HepG2 (cell line): ENCODE data around the gene OR1F1. TPM values are rescaled to one million over a fixed set of nuclear protein-coding genes. Genes with fewer than 3 reads are reported as not detected.

Experiments
- BORCS8-MEF2B ChIP-seq: sonication (generic); formaldehyde crosslinking; IDR thresholded peaks from 2 replicates; pipeline ENCODE4 v1.8.0; 2022; ENCODE audit warnings: mild to moderate bottlenecking, missing genetic modification reagents
- HNF4G ChIP-seq, 2 experiments: sonication (generic) in 1 of 2; formaldehyde crosslinking in 1 of 2; IDR thresholded peaks; 2 replicates each; pipeline versions ENCODE4 v1.4.0 to v1.6.1; 2011 to 2020; ENCODE audit warnings: borderline replicate concordance in 2 of 2, low read depth in 2 of 2, mild to moderate bottlenecking in 2 of 2, low read length in 1 of 2, missing genetic modification reagents in 1 of 2, moderate library complexity in 1 of 2
- KAT8 ChIP-seq: IDR thresholded peaks from 2 replicates; pipeline ENCODE4 v1.6.1; 2016; ENCODE audit warnings: missing genetic modification reagents, missing compliant biosample characterization
- KLF9 ChIP-seq: IDR thresholded peaks from 2 replicates; pipeline ENCODE4 v1.6.1; 2016; ENCODE audit warnings: low read depth
- MAFF ChIP-seq: IDR thresholded peaks from 2 replicates; pipeline ENCODE4 v1.6.1; 2011; ENCODE audit warnings: low read depth, low read length, improper control_type of control experiment
- MYC ChIP-seq: sonication (generic); formaldehyde crosslinking; IDR thresholded peaks from 2 replicates; pipeline ENCODE4 v1.9.0; 2021; ENCODE audit warnings: missing genetic modification reagents, borderline replicate concordance
- PHF5A ChIP-seq: IDR thresholded peaks from one replicate; pipeline ENCODE4 v1.6.1; 2018; ENCODE audit warnings: low read depth, missing genetic modification reagents; ENCODE audit not compliant: unreplicated experiment
- PHF8 ChIP-seq: sonication (generic); formaldehyde crosslinking; IDR thresholded peaks from 2 replicates; pipeline ENCODE4 v1.5.0; 2020; ENCODE audit warnings: missing genetic modification reagents
- TBX3 ChIP-seq: fragments of 450-650 bp; IDR thresholded peaks from 2 replicates; pipeline ENCODE4 v1.6.1; 2017; ENCODE audit warnings: antibody characterized with exemption, mild to moderate bottlenecking, inconsistent platforms, borderline replicate concordance
- TEAD3 ChIP-seq: optimal IDR thresholded peaks from 2 replicates; pipeline ENCODE3; 2016; ENCODE audit warnings: borderline replicate concordance
- ZC3H13 ChIP-seq: sonication (generic); formaldehyde crosslinking; IDR thresholded peaks from 2 replicates; pipeline ENCODE4 v1.8.1; 2023; ENCODE audit warnings: mild to moderate bottlenecking, missing genetic modification reagents, moderate library complexity
- ZNF317 ChIP-seq: sonication (generic); formaldehyde crosslinking; IDR thresholded peaks from 2 replicates; pipeline ENCODE4 v1.5.0; 2020; ENCODE audit warnings: mild to moderate bottlenecking, missing genetic modification reagents
- ZNF326 ChIP-seq: sonication (generic); formaldehyde crosslinking; IDR thresholded peaks from 2 replicates; pipeline ENCODE4 v1.4.0; 2020; ENCODE audit warnings: missing genetic modification reagents, borderline replicate concordance
- ZNF367 ChIP-seq: sonication (generic); formaldehyde crosslinking; IDR thresholded peaks from 2 replicates; pipeline ENCODE4 v1.4.0; 2020; ENCODE audit warnings: missing genetic modification reagents, borderline replicate concordance
- ZNF468 ChIP-seq: sonication (generic); formaldehyde crosslinking; IDR thresholded peaks from 2 replicates; pipeline ENCODE4 v1.8.0; 2022; ENCODE audit warnings: mild to moderate bottlenecking, moderate library complexity, missing genetic modification reagents
- ZNF556 ChIP-seq: sonication (generic); formaldehyde crosslinking; IDR thresholded peaks from 2 replicates; pipeline ENCODE4 v1.4.0; 2020; ENCODE audit warnings: mild to moderate bottlenecking, missing genetic modification reagents, borderline replicate concordance
- polyA plus RNA-seq, 8 experiments: library from polyadenylated mRNA; depleted of rRNA in 3 of 8; stranded (reverse) in 7 of 8; unstranded in 1 of 8; fragments of >200 nt; fragmentation: Illumina TruSeq in 4 of 8; extraction: Trizol in 4 of 8; gene quantifications; 2 replicates each; pipeline versions ENCODE4 v1.2.1 to v1.2.3, GENCODE V29; 2011 to 2016; ENCODE audit warnings: low read depth in 4 of 8, missing spikeins in 1 of 8, mixed read lengths in 1 of 8; ENCODE audit not compliant: insufficient read depth in 1 of 8
- total RNA-seq, 5 experiments: library from RNA; depleted of rRNA; stranded (reverse); fragments of >200 nt; fragmentation: Illumina TruSeq; extraction: Trizol; gene quantifications; 2 replicates each; pipeline ENCODE4 v1.2.3, GENCODE V29; 2016; ENCODE audit warnings: low read depth in 1 of 5
- TF ChIP-seq, protein P1 (sequence below): sonication (generic); formaldehyde crosslinking; IDR thresholded peaks from 2 replicates; pipeline ENCODE4 v1.9.0; 2022; ENCODE audit warnings: low read depth, missing genetic modification reagents
- TF ChIP-seq, protein P2 (sequence below): sonication (generic); formaldehyde crosslinking; IDR thresholded peaks from 2 replicates; pipeline ENCODE4 v1.4.0; 2020; ENCODE audit warnings: low read depth, missing genetic modification reagents
- TF ChIP-seq, protein P3 (sequence below): fragments of 450-650 bp; IDR thresholded peaks from 2 replicates; pipeline ENCODE4 v1.6.1; 2017
- TF ChIP-seq, protein P4 (sequence below): sonication (generic); formaldehyde crosslinking; IDR thresholded peaks from 2 replicates; pipeline ENCODE4 v1.4.0; 2020; ENCODE audit warnings: mild to moderate bottlenecking, missing genetic modification reagents, borderline replicate concordance

The OR1F1 gene
- total and polyA plus RNA-seq, 2 of the 13 experiments (the other 11 are each of a cell fraction or from before 2014, with no cell fraction given): 0.90 TPM; not detected in 1

DNA sequence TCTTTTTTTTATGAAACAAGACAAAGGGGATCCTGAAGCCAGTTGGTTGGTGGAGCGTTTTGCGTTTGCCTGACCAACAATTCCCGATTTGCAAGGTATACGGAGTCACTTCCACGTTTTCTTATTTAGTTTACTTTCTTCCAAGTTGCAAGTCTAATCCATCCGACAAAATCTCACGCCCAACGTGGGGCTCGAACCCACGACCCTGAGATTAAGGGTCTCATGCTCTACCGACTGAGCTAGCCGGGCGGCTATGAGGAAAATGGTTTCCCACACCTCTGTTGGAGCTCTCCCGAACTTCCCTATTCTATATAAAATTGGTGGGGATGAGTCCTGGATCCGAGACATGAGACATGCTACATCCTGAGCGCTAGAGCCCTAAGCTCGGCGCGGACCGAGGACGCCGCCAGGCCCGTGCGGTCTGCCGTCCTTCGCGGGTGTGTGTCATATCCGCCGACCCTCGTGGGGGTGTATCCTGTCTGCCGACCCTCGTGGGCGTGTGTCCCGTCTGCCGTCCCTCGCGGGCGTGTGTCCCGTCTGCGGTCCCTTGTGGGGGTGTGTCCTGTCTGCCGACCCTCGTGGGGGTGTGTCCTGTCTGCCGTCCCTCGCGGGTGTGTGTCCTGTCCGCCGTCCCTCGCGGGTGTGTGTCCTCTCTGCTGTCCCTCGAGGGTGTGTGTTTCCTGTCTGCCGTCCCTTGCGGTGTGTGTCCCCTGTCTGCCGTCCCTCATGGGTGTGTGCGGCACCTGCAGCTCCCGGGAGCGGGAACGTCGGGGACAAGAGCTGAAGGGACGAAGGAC lies 30.6 kb upstream of the OR1F1 start (continued):
- TF ChIP-seq, protein P1, sequence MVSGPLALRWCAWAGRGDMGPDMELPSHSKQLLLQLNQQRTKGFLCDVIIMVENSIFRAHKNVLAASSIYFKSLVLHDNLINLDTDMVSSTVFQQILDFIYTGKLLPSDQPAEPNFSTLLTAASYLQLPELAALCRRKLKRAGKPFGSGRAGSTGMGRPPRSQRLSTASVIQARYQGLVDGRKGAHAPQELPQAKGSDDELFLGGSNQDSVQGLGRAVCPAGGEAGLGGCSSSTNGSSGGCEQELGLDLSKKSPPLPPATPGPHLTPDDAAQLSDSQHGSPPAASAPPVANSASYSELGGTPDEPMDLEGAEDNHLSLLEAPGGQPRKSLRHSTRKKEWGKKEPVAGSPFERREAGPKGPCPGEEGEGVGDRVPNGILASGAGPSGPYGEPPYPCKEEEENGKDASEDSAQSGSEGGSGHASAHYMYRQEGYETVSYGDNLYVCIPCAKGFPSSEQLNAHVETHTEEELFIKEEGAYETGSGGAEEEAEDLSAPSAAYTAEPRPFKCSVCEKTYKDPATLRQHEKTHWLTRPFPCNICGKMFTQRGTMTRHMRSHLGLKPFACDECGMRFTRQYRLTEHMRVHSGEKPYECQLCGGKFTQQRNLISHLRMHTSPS (CRISPR knock-in tag): no peak
- TF ChIP-seq, protein P2, sequence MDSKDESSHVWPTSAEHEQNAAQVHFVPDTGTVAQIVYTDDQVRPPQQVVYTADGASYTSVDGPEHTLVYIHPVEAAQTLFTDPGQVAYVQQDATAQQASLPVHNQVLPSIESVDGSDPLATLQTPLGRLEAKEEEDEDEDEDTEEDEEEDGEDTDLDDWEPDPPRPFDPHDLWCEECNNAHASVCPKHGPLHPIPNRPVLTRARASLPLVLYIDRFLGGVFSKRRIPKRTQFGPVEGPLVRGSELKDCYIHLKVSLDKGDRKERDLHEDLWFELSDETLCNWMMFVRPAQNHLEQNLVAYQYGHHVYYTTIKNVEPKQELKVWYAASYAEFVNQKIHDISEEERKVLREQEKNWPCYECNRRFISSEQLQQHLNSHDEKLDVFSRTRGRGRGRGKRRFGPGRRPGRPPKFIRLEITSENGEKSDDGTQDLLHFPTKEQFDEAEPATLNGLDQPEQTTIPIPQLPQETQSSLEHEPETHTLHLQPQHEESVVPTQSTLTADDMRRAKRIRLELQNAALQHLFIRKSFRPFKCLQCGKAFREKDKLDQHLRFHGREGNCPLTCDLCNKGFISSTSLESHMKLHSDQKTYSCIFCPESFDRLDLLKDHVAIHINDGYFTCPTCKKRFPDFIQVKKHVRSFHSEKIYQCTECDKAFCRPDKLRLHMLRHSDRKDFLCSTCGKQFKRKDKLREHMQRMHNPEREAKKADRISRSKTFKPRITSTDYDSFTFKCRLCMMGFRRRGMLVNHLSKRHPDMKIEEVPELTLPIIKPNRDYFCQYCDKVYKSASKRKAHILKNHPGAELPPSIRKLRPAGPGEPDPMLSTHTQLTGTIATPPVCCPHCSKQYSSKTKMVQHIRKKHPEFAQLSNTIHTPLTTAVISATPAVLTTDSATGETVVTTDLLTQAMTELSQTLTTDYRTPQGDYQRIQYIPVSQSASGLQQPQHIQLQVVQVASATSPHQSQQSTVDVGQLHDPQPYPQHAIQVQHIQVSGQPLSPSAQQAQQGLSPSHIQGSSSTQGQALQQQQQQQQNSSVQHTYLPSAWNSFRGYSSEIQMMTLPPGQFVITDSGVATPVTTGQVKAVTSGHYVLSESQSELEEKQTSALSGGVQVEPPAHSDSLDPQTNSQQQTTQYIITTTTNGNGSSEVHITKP (CRISPR knock-in tag): no peak
- TF ChIP-seq, protein P3, sequence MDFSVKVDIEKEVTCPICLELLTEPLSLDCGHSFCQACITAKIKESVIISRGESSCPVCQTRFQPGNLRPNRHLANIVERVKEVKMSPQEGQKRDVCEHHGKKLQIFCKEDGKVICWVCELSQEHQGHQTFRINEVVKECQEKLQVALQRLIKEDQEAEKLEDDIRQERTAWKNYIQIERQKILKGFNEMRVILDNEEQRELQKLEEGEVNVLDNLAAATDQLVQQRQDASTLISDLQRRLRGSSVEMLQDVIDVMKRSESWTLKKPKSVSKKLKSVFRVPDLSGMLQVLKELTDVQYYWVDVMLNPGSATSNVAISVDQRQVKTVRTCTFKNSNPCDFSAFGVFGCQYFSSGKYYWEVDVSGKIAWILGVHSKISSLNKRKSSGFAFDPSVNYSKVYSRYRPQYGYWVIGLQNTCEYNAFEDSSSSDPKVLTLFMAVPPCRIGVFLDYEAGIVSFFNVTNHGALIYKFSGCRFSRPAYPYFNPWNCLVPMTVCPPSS: no peak
- TF ChIP-seq ZC3H13 (CRISPR knock-in tag) (peak; percentile 84; the same call in 1 of the 2 replicates), TBX3 (no peak), KLF9 (CRISPR knock-in tag) (no peak), HNF4G (IDR thresholded peaks at IDR 0.05; ENCODE audit: borderline replicate concordance, low read depth, low read length) (no peak), HNF4G (CRISPR knock-in tag; IDR thresholded peaks at IDR 0.05; ENCODE audit: borderline replicate concordance, low read depth) (no peak), MYC (CRISPR knock-in tag) (no peak), MAFF (no peak), ZNF468 (no peak), ZNF367 (no peak), ZNF326 (no peak), ZNF556 (CRISPR knock-in tag) (no peak; the same call in 1 of the 2 replicates), BORCS8-MEF2B (CRISPR knock-in tag) (peak; percentile 17; the same call in 1 of the 2 replicates), ZNF317 (CRISPR knock-in tag) (no peak), PHF5A (CRISPR knock-in tag) (peak; percentile 63), TEAD3 (CRISPR knock-in tag) (no peak), KAT8 (CRISPR knock-in tag) (peak; percentile 55; the same call in 1 of the 2 replicates), PHF8 (CRISPR knock-in tag) (no peak; the same call in 1 of the 2 replicates)
- TF ChIP-seq, protein P4, sequence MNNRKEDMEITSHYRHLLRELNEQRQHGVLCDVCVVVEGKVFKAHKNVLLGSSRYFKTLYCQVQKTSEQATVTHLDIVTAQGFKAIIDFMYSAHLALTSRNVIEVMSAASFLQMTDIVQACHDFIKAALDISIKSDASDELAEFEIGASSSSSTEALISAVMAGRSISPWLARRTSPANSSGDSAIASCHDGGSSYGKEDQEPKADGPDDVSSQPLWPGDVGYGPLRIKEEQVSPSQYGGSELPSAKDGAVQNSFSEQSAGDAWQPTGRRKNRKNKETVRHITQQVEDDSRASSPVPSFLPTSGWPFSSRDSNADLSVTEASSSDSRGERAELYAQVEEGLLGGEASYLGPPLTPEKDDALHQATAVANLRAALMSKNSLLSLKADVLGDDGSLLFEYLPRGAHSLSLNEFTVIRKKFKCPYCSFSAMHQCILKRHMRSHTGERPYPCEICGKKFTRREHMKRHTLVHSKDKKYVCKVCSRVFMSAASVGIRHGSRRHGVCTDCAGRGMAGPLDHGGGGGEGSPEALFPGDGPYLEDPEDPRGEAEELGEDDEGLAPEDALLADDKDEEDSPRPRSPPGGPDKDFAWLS (CRISPR knock-in tag): no peak
